GM20000 (cell line): ENCODE results near the gene PRKN.

ENCODE experiments used
- DNase-seq: peaks from one replicate; pipeline ENCODE4 v3.0.0; 2012; ENCODE audit warnings: low spot score
- TF ChIP-seq, protein P1 (sequence below): IDR thresholded peaks from 2 replicates; pipeline ENCODE4 v1.5.1; 2012; ENCODE audit warnings: mild to moderate bottlenecking, control low read depth; ENCODE audit errors: extremely low read depth, missing control alignments

The PRKN gene

DNA sequence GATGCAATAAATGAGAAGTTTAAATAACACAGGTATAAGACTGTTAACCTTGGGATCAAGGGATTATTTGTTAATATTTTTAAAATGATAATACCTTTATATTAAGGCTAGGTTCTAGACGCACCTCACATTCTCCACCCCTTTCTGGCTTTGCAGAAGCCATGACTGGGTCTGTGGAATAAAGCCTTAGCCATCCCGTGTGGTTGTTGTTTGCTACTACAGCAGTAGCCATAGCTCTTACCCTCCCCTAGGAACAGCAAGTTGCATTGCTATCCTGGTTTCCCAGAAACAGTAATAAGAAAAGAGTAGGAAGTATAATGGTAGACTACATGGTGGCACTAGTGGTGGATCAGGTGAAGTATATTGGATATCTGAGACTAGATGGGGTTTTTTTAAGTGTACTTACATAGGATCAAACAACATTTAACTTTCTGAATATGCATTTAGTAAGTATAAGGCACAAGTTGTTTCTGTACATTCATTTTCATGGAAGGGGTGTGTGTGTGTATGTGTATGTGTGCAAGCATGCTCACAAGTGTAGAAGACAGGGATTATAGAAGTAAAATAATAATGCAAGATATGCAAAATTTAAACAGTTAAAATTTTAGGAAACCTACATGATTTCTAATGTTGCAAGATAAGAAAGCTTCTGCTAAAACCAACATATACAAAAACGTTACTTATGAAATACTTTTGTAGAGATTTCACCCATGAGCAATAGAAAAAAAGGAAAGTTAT lies 384.2 kb downstream of the PRKN start:
- TF ChIP-seq, protein P1, sequence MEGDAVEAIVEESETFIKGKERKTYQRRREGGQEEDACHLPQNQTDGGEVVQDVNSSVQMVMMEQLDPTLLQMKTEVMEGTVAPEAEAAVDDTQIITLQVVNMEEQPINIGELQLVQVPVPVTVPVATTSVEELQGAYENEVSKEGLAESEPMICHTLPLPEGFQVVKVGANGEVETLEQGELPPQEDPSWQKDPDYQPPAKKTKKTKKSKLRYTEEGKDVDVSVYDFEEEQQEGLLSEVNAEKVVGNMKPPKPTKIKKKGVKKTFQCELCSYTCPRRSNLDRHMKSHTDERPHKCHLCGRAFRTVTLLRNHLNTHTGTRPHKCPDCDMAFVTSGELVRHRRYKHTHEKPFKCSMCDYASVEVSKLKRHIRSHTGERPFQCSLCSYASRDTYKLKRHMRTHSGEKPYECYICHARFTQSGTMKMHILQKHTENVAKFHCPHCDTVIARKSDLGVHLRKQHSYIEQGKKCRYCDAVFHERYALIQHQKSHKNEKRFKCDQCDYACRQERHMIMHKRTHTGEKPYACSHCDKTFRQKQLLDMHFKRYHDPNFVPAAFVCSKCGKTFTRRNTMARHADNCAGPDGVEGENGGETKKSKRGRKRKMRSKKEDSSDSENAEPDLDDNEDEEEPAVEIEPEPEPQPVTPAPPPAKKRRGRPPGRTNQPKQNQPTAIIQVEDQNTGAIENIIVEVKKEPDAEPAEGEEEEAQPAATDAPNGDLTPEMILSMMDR = no peak
- DNase-seq = no peak

GRCh38 chr6:162337412-162337811 lies 390.2 kb downstream of the PRKN start:
- DNase-seq = no peak
- TF ChIP-seq, protein P1 = no peak

- no peak for DNase-seq
- TF ChIP-seq, protein P1 = no peak
These were observed 391.2 kb downstream of the PRKN start for GRCh38 chr6:162336359-162336758.

GRCh38 chr6:162332365-162332764 lies 395.2 kb downstream of the PRKN start:
- TF ChIP-seq, protein P1 = no peak
- DNase-seq = no peak

DNA sequence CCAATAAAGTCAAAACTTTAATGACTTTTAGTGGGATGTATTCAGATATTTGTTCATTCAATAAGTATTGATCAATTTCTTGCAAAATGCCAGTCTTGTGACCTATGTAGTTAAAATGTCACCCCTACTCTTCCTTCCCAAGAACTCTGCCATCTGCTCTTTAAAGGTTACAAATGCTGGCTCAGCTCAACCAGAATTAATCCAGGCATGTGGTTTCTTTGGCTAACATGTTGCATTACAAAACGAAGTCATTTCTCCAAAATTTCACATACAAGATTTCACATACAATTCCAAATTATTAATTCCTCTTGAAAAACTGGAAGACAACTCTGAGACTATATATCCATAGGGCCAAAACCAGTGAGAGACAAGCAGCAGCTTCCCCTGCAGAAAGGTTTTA lies 395.7 kb downstream of the PRKN start:
- no peak for DNase-seq
- TF ChIP-seq, protein P1 = no peak

- TF ChIP-seq, protein P1 = no peak
- no peak for DNase-seq
These were observed 401.7 kb downstream of the PRKN start for GRCh38 chr6:162325826-162326225.

DNA sequence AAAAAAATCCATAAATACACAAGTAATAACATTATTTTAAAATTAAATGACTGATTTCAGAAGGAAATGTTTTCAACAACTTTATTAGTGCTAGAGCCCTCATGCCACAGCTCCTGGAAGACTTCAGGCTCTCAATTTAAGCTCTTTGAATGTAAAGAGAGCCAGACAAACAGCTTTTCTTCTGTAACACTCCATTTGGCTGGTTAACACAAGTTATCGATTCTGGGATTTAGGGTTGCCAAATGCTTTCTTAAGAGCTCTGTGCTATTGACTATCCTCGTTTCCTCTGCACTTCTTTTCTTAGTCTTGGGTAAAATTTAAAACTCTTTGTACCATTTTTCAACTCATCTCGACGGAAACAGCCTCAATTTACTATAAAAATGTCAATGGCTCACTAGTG lies 402.5 kb downstream of the PRKN start:
- TF ChIP-seq, protein P1 = no peak
- DNase-seq = no peak
